HL-60 (cell line): Measurements from ENCODE around the gene PRPH2.

ENCODE experiments used
- DNase-seq, 2 experiments: peaks; one replicate each; pipeline ENCODE4 v3.0.0-alpha.2; 2010 to 2020; ENCODE audit warnings: low read depth in 1 of 2, low spot score in 1 of 2
- H3K27ac ChIP-seq: fragments of 250-450 bp; sonication (Bioruptor Pico); replicated peaks from 2 replicates; pipeline ENCODE4 v1.5.1; 2020; ENCODE audit warnings: mild to moderate bottlenecking, moderate library complexity
- H3K27me3 ChIP-seq: fragments of 250-450 bp; sonication (Bioruptor Pico); 2 replicates; pipeline ENCODE4 v1.5.1; 2021; ENCODE audit warnings: mild to moderate bottlenecking, moderate library complexity; ENCODE audit not compliant: insufficient read depth, poor library complexity, severe bottlenecking
- H3K4me3 ChIP-seq: replicated peaks from 2 replicates; pipeline ENCODE4 v1.5.1; 2011; ENCODE audit warnings: mild to moderate bottlenecking, control low read depth, low read length; ENCODE audit not compliant: insufficient read depth
- CTCF ChIP-seq: IDR thresholded peaks from one replicate; pipeline ENCODE4 v1.5.1; 2011; ENCODE audit warnings: low read length, control low read depth, inconsistent platforms; ENCODE audit not compliant: insufficient read depth
- GABPA ChIP-seq: IDR thresholded peaks from 2 replicates; pipeline ENCODE4 v1.6.1; 2012; ENCODE audit warnings: low read depth
- POLR2AphosphoS5 ChIP-seq: IDR thresholded peaks from 2 replicates; pipeline ENCODE4 v1.6.1; 2012; ENCODE audit warnings: low read depth
- REST ChIP-seq: IDR thresholded peaks from 2 replicates; pipeline ENCODE4 v1.6.1; 2012; ENCODE audit warnings: low read depth; ENCODE audit not compliant: insufficient replicate concordance
- SPI1 ChIP-seq: IDR thresholded peaks from 2 replicates; pipeline ENCODE4 v1.6.1; 2012; ENCODE audit warnings: low read depth, mild to moderate bottlenecking, borderline replicate concordance

Gene PRPH2

GRCh38 chr6:42744351-42744893 is 22.0 kb upstream of the PRPH2 start:
- no peak for DNase-seq
- Histone ChIP-seq H3K4me3 (peak overlapping the region; percentile 88), H3K27me3 (no peaks in the 10 kb centered on the region), H3K27ac (no peak overlapping the region; the same call in 1 of the 2 replicates)
- TF ChIP-seq CTCF (no peak), POLR2AphosphoS5 (no peak), SPI1 (no peak), REST (no peak), GABPA (no peak)

- H3K4me3 ChIP-seq: no peak overlapping the region
- TF ChIP-seq REST: no peak
- no peak for TF ChIP-seq GABPA
- TF ChIP-seq SPI1: no peak
- TF ChIP-seq POLR2AphosphoS5: no peak
- TF ChIP-seq CTCF: no peak
- no peaks in the 10 kb centered on the region for H3K27me3 ChIP-seq
- no peak overlapping the region for H3K27ac ChIP-seq
- peak in 1 of 2 experiments; percentile 32 for DNase-seq
Observed at GRCh38 chr6:42742116-42742894, 19.9 kb upstream of the PRPH2 start.

GRCh38 chr6:42740725-42741124 is 18.3 kb upstream of the PRPH2 start:
- H3K27me3 ChIP-seq: no peaks in the 10 kb centered on the region
- TF ChIP-seq SPI1 (no peak), GABPA (no peak), CTCF (no peak), POLR2AphosphoS5 (no peak), REST (no peak)
- no peak overlapping the region for H3K4me3 ChIP-seq
- H3K27ac ChIP-seq: no peak overlapping the region
- DNase-seq: no peak
